ENCODE results near the gene S100A13.
A peak's percentile ranks its signal among the peaks of the same experiment; 100 is the strongest.

S100A13 gene

GRCh38 chr1:153615406-153615805 is 11.9 kb downstream of the S100A13 start:
- ChIA-PET POLR2A (no interaction called here), CTCF (interaction anchor here (0.6 to 9.1 kb wide), 13 partner anchors 8 to 372 kb away, joined by 3 to 136 read pairs (median 5); partner anchors contain the start of genes S100A1, S100A13 and S100A4)
- no peak for TF ChIP-seq CTCF (IDR thresholded peaks at IDR 0.05; ENCODE audit: control extremely low read depth, extremely low read depth, low read depth, missing control alignments)
- peak; percentile 15 for DNase-seq (ENCODE audit: extremely low spot score)

GRCh38 chr1:153614906-153615305 is 12.4 kb downstream of the S100A13 start:
- TF ChIP-seq CTCF (IDR thresholded peaks at IDR 0.05; ENCODE audit: control extremely low read depth, extremely low read depth, low read depth, missing control alignments), result no peak
- DNase-seq (ENCODE audit: extremely low spot score), result peak; percentile 10
- ChIA-PET POLR2A (no interaction called here), CTCF (interaction anchor here (0.8 to 9.1 kb wide), 11 partner anchors 9 to 372 kb away, joined by 3 to 136 read pairs (median 5); partner anchors contain the start of genes S100A1, S100A13 and S100A4)

- peak; percentile 8 for DNase-seq (ENCODE audit: extremely low spot score)
- no peak for TF ChIP-seq CTCF (IDR thresholded peaks at IDR 0.05; ENCODE audit: control extremely low read depth, extremely low read depth, low read depth, missing control alignments)
- POLR2A ChIA-PET, result no interaction called here
- CTCF ChIA-PET, result interaction anchor here (1.1 to 9.1 kb wide), 9 partner anchors 9 to 373 kb away, joined by 4 to 136 read pairs (median 5); partner anchors contain the start of genes S100A1, S100A13 and S100A4
These were observed 13.0 kb downstream of the S100A13 start for GRCh38 chr1:153614189-153614900.

- CTCF ChIA-PET, result interaction anchor here (3.2 to 9.1 kb wide), 2 partner anchors 14 to 43 kb away, joined by 16 to 136 read pairs; partner anchors contain the start of genes S100A1 and S100A13
- POLR2A ChIA-PET, result no interaction called here
- no peak for TF ChIP-seq CTCF (IDR thresholded peaks at IDR 0.05; ENCODE audit: control extremely low read depth, extremely low read depth, low read depth, missing control alignments)
- peak; percentile 12 for DNase-seq (ENCODE audit: extremely low spot score)
These were observed 13.9 kb downstream of the S100A13 start for GRCh38 chr1:153613406-153613805.

GRCh38 chr1:153612755-153613331 is 14.5 kb downstream of the S100A13 start, which contains the start of gene S100A16:
S100A16 (minus strand) TSS chr1:153613137; CDS start chr1:153608151, 4,986 bp downstream.
- ChIA-PET POLR2A (no interaction called here), CTCF (interaction anchor here (3.2 to 9.1 kb wide), 2 partner anchors 14 to 42 kb away, joined by 16 to 136 read pairs; partner anchors contain the start of genes S100A1 and S100A13)
- TF ChIP-seq CTCF (IDR thresholded peaks at IDR 0.05; ENCODE audit: control extremely low read depth, extremely low read depth, low read depth, missing control alignments), result no peak
- peak; percentile 17 for DNase-seq (ENCODE audit: extremely low spot score)

- DNase-seq (ENCODE audit: extremely low spot score), result peak; percentile 16
- TF ChIP-seq CTCF (IDR thresholded peaks at IDR 0.05; ENCODE audit: control extremely low read depth, extremely low read depth, low read depth, missing control alignments), result no peak
- ChIA-PET POLR2A (no interaction called here), CTCF (interaction anchor here (1.3 to 9.1 kb wide), 3 partner anchors 15 to 41 kb away, joined by 4 to 136 read pairs (median 16); partner anchors contain the start of genes S100A1 and S100A13)
These were observed 15.1 kb downstream of the S100A13 start for GRCh38 chr1:153612111-153612754.
